Measurements from ENCODE around the gene ORC6.

ORC6 gene

DNA sequence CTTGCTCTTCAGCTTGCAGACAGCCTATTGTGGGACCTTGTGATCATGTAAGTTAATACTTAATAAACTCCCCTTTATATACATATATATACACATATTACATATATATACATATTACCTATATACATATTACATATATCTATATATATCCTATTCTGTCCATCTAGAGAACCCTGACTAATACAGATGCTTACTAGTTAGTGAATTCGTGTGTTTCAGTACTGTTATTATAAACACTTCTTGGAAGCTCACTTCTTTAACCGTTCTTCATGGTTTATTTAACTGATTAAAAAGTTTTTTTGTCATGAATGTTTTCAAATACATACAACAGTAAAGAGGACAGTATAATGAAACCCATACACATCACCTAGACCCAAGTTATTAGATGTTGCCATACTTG lies 12.6 kb downstream of the ORC6 start:
- TF ChIP-seq CTCF (IDR thresholded peaks at IDR 0.05; ENCODE audit: extremely low read depth, missing control alignments) = no peak
- DNase-seq (ENCODE audit: low spot score) = no peak

GRCh38 chr16:46706642-46707041 lies 17.2 kb downstream of the ORC6 start:
- no peak for TF ChIP-seq CTCF (IDR thresholded peaks at IDR 0.05; ENCODE audit: extremely low read depth, missing control alignments)
- DNase-seq (ENCODE audit: low spot score) = no peak

- no peak for TF ChIP-seq CTCF (IDR thresholded peaks at IDR 0.05; ENCODE audit: extremely low read depth, missing control alignments)
- no peak for DNase-seq (ENCODE audit: low spot score)
These were observed 20.1 kb downstream of the ORC6 start for GRCh38 chr16:46709469-46710005.

DNA sequence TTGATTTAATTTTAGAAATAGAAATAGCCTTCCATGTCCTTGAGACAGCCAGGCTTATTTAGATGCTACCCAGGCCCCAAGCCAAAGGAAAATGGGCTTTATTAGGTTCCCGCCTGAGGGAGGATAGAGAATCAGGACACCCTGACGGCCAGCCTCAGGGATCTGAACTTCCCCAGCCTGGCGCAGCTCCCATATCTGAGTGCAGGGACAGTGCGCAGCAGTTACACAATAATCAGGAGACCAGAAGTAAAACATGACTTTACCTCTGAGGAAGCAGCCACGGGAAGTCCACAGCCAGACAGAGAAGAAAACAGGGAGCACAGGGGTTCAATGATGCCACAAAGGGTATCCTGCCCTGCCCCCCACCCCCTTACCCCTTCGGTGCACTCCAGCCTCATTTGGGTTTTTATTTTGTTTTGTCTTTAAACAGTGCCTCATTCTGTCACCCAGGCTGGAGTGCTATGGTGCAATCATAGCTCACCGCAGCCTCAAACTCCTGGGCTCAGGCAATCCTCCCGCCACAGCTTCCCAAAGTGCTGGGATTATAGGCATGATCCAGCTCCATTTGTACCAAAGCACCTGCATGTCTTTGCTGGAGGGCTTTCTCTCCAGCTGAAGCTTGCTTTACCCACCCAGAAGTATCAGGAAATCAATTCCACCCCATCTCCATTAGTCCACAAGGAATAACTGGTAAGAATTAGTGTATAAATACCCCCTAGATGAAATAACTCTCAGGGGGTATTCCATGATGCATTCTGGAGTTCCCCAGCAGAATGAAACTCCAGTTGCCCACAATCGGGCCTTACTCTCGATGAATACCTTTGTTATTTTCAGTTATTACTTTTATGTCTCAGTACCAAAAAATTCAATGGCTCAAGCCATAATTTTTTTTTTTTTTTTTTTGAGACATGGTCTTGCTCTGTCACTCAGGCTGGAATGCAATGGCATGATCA lies 21.9 kb downstream of the ORC6 start:
- no peak for TF ChIP-seq CTCF (IDR thresholded peaks at IDR 0.05; ENCODE audit: extremely low read depth, missing control alignments)
- no peak for DNase-seq (ENCODE audit: low spot score)

- TF ChIP-seq CTCF (IDR thresholded peaks at IDR 0.05; ENCODE audit: extremely low read depth, missing control alignments) = no peak
- DNase-seq (ENCODE audit: low spot score) = no peak
These were observed 23.5 kb downstream of the ORC6 start for GRCh38 chr16:46712911-46713310.

DNA sequence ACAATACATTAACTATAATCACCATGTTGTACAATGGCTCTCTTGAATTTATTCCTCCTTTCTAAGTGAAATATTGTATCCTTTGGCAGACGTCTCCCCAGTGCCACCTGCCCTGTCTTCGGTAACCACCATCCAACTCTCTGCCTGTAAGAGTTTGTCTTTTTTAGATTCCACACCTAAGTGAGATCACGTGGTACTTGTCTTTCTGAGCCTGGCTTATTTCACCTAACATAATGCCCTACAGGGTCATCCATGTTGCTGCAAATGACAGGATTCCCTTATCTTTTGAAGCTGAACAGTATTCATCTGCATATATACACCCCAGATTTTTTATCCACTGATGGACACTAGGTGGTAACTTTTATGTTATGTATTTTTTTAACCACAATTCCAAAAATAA lies 24.2 kb downstream of the ORC6 start:
- TF ChIP-seq CTCF (IDR thresholded peaks at IDR 0.05; ENCODE audit: extremely low read depth, missing control alignments) = no peak
- no peak for DNase-seq (ENCODE audit: low spot score)

DNA sequence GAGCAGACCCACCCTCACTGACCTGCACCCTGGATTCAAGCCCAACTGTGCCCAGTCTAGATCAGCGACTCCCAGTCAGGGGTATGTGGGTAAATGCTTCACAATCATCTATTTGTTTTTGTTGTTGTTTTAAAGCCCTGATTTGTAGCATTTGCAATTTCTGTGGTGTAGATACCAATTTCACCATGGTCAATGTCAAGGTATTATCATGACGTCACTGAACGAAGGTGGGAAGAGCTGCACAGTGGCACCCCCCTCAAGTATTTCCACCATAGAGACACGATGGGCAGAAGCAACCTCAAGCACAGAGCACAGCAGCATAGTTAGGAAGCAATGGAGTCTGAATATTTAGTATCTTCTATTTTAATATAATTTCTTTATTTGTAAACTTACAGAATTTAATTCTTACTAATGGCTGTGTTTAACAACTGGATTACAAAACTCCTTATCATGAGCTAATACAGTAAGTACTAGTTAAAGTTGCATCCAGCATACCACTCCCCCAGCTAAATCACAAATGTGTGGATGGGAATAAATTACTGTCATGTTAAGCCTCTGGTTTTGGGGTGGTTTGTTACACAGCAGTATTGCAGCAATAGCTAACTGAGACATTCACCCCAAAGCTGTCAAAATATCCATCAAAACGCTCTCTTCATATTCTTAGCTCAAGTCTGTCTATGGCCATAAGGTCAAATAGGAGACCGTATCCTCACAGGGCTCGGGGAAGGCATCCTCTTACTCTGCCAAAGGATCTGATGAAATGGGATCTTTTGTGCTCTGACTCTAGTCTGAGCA lies 25.5 kb downstream of the ORC6 start:
- no peak for TF ChIP-seq CTCF (IDR thresholded peaks at IDR 0.05; ENCODE audit: extremely low read depth, missing control alignments)
- DNase-seq (ENCODE audit: low spot score) = no peak

Data from GM20000 (cell line).